K562 (cell line): ENCODE measurements around the gene PHC1. TPM values are rescaled to one million over a fixed set of nuclear protein-coding genes. Genes with fewer than 3 reads are reported as not detected.
A peak's percentile ranks its signal among the peaks of the same experiment; 100 is the strongest.

Experiments
- ATAC-seq: fragments of 200-7000 bp; cut with Tn5 transposase; 3 replicates; pipeline ENCODE4 v1.9.1; 2020; ENCODE audit warnings: moderate library complexity
- BruUV-seq: library from RNA; stranded (reverse); fragments of 400-500 nt; replicated peaks from 2 replicates; lab custom pipeline; 2021; lab: Mats Ljungman, UMichigan
- CTCF ChIA-PET: fragments of 300-600 bp; formaldehyde crosslinking; extraction: SDS; loops from one replicate; lab custom pipeline; 2021; ENCODE audit warnings: low intra/inter-chr PET ratio; lab: Yijun Ruan, JAX
- POLR2A ChIA-PET: fragments of 300-600, 350-650 bp; sonication (Branson Sonifier 250); formaldehyde crosslinking; extraction: SDS; loops from one replicate; lab custom pipeline; 2021; ENCODE audit warnings: antibody characterized with exemption, inconsistent platforms; lab: Yijun Ruan, JAX
- DNase-seq, 4 experiments: peaks; one replicate each; pipeline versions ENCODE4 v3.0.0 to v3.0.0-alpha.2; 2011 to 2018; ENCODE audit warnings: low spot score in 3 of 4, mixed read lengths in 3 of 4; ENCODE audit errors: extremely low read depth in 1 of 4
- FAIRE-seq: peaks from 2 replicates; lab custom pipeline; 2011; peaks lifted over from hg19 to GRCh38; lab: Jason Lieb, UNC
- H2AFZ ChIP-seq: 2 replicates; pipeline ENCODE4 v1.6.0; 2011; ENCODE audit warnings: low read depth, low read length, control low read depth, inconsistent platforms
- H3K27ac ChIP-seq: fragments of 200-600 bp; 3 replicates; pipeline ENCODE4 v1.8.0; 2011; ENCODE audit warnings: low read depth, mild to moderate bottlenecking, control low read depth, inconsistent platforms, low read length, moderate library complexity, mixed read lengths; ENCODE audit errors: extremely low read depth
- H3K27me3 ChIP-seq, 2 experiments: fragments of 300-600 bp in 1 of 2; 2 replicates in 1 of 2; 3 replicates in 1 of 2; pipeline versions ENCODE4 v1.6.0 to v1.8.0; 2011; ENCODE audit warnings: inconsistent platforms in 2 of 2, low read length in 2 of 2, mild to moderate bottlenecking in 1 of 2, mixed read lengths in 1 of 2, moderate library complexity in 1 of 2; ENCODE audit not compliant: control insufficient read depth in 2 of 2, insufficient read depth in 2 of 2
- H3K36me3 ChIP-seq: fragments of 300-600 bp; 3 replicates; pipeline ENCODE4 v1.8.0; 2011; ENCODE audit warnings: mild to moderate bottlenecking, low read length, inconsistent platforms; ENCODE audit not compliant: control insufficient read depth, insufficient read depth
- H3K4me1 ChIP-seq, 2 experiments: fragments of 200-600 bp in 1 of 2; replicated peaks in 1 of 2; 2 replicates in 1 of 2; 3 replicates in 1 of 2; pipeline versions ENCODE4 v1.5.1 to v1.8.0; 2011; ENCODE audit warnings: inconsistent platforms in 2 of 2, low read length in 2 of 2, mild to moderate bottlenecking in 1 of 2, mixed read lengths in 1 of 2, moderate library complexity in 1 of 2; ENCODE audit not compliant: control insufficient read depth in 2 of 2, insufficient read depth in 2 of 2
- H3K4me2 ChIP-seq: 2 replicates; pipeline ENCODE4 v1.6.1; 2011; ENCODE audit warnings: low read length, control low read depth, inconsistent platforms, mixed read lengths; ENCODE audit not compliant: insufficient read depth
- H3K4me3 ChIP-seq: fragments of 200-600 bp; sonication (generic), shearing (Covaris generic); 2 replicates; pipeline ENCODE4 v1.5.1; 2016; ENCODE audit warnings: control low read depth, inconsistent platforms
- H3K79me2 ChIP-seq: fragments of 200-600 bp; 3 replicates; pipeline ENCODE4 v1.8.0; 2011; ENCODE audit warnings: low read length, inconsistent platforms; ENCODE audit not compliant: control insufficient read depth, insufficient read depth
- H3K9ac ChIP-seq, 2 experiments: 2 replicates each; pipeline versions ENCODE4 v1.6.0 to v1.6.1; 2011; ENCODE audit warnings: low read depth in 2 of 2, low read length in 2 of 2, control low read depth in 1 of 2, inconsistent platforms in 1 of 2, mild to moderate bottlenecking in 1 of 2, mixed read lengths in 1 of 2; ENCODE audit not compliant: insufficient read depth in 1 of 2
- H3K9me1 ChIP-seq: one replicate; pipeline ENCODE4 v1.6.0; 2011; ENCODE audit warnings: inconsistent platforms, mild to moderate bottlenecking, low read length, moderate library complexity; ENCODE audit not compliant: control insufficient read depth, insufficient read depth
- H3K9me3 ChIP-seq: replicated peaks from 2 replicates; pipeline ENCODE4 v1.5.1; 2011; ENCODE audit warnings: low read depth, low read length, inconsistent platforms; ENCODE audit not compliant: control insufficient read depth, insufficient read depth
- H4K20me1 ChIP-seq: replicated peaks from 2 replicates; pipeline ENCODE4 v1.6.1; 2011; ENCODE audit warnings: low read length, inconsistent platforms, mixed read lengths; ENCODE audit not compliant: control insufficient read depth, insufficient read depth
- BDP1 ChIP-seq: IDR thresholded peaks from 3 replicates; pipeline ENCODE4 v1.6.1; 2011; ENCODE audit not compliant: insufficient read length, insufficient read depth
- CBX3 ChIP-seq, 2 experiments: IDR thresholded peaks; 1 replicate in 1 of 2; 2 replicates in 1 of 2; pipeline ENCODE4 v1.6.1; 2012; ENCODE audit warnings: inconsistent platforms in 2 of 2, low read length in 2 of 2, borderline replicate concordance in 1 of 2, control low read depth in 1 of 2
- CHD2 ChIP-seq: IDR thresholded peaks from 2 replicates; pipeline ENCODE4 v1.6.1; 2011; ENCODE audit warnings: low read depth, low read length
- GTF2A2 ChIP-seq: IDR thresholded peaks from 2 replicates; pipeline ENCODE4 v1.6.1; 2016; ENCODE audit warnings: mild to moderate bottlenecking, missing genetic modification characterization, missing compliant biosample characterization
- GTF2E2 ChIP-seq: fragments of 200-800 bp; sonication (Bioruptor generic); IDR thresholded peaks from 2 replicates; pipeline ENCODE4 v1.6.1; 2016; ENCODE audit warnings: missing genetic modification characterization, missing compliant biosample characterization
- MTA1 ChIP-seq: fragments of 450-650 bp; IDR thresholded peaks from 2 replicates; pipeline ENCODE4 v1.6.1; 2017; ENCODE audit warnings: borderline replicate concordance
- PRPF4 ChIP-seq: fragments of 200-400 bp; formaldehyde crosslinking; IDR thresholded peaks from one replicate; pipeline ENCODE4 v1.6.1; 2017; ENCODE audit warnings: low read length, low read depth, mild to moderate bottlenecking; ENCODE audit not compliant: insufficient read depth, poor library complexity, severe bottlenecking
- SMARCA4 ChIP-seq: fragments of 450-650 bp; IDR thresholded peaks from 2 replicates; pipeline ENCODE4 v1.6.1; 2016
- SREBF1 ChIP-seq: fragments of 150-350 bp; IDR thresholded peaks from 2 replicates; pipeline ENCODE4 v1.6.1; 2014; ENCODE audit warnings: antibody characterized with exemption, low read depth, low read length, borderline replicate concordance
- TBL1XR1 ChIP-seq, 2 experiments: IDR thresholded peaks; 2 replicates each; pipeline ENCODE4 v1.6.1; 2012; ENCODE audit warnings: improper control_type of control experiment in 2 of 2, low read length in 2 of 2, mild to moderate bottlenecking in 1 of 2
- ZNF311 ChIP-seq: fragments of 250-450 bp; sonication (Bioruptor Pico); IDR thresholded peaks from 2 replicates; pipeline ENCODE4 v1.4.0; 2020; ENCODE audit warnings: mild to moderate bottlenecking, moderate library complexity
- ZNF41 ChIP-seq: fragments of 250-450 bp; sonication (Bioruptor Pico); conservative IDR thresholded peaks from 2 replicates; pipeline ENCODE4 v1.4.0; 2020; ENCODE audit warnings: mild to moderate bottlenecking
- WGBS: fragments of 100-300 bp; shearing (Covaris generic); methylation state at CpG from one replicate; pipeline ENCODE4 v1.1.6; 2016; ENCODE audit warnings: low coverage, mixed read lengths; ENCODE audit not compliant: insufficient coverage; ENCODE audit errors: missing lambda C conversion rate; 5-methylcytosine and 5-hydroxymethylcytosine counted together
- in situ Hi-C: fragments of 300-500 bp; cut with MboI; formaldehyde crosslinking; loops from 4 replicates; pipeline ENCODE4 v1.15.0; 2018; ENCODE audit warnings: inconsistent platforms, mixed read lengths
- intact Hi-C: fragments of 100-400 bp; cut with micrococcal nuclease; formaldehyde crosslinking; loops from 2 replicates; pipeline ENCODE4 v1.14.2; 2022
- polyA plus RNA-seq, 8 experiments: library from polyadenylated mRNA; depleted of rRNA in 4 of 8; stranded (reverse) in 5 of 8; unstranded in 3 of 8; fragments of >200 nt; fragmentation: Nextera tagmentation in 2 of 8; fragmentation: Illumina TruSeq in 1 of 8; extraction: Ambion mirVana in 2 of 8; extraction: Trizol in 1 of 8; gene quantifications; 2 replicates each; pipeline versions ENCODE4 v1.2.1 to v1.2.3, GENCODE V29; 2011 to 2014; ENCODE audit warnings: inconsistent platforms in 1 of 8, missing spikeins in 1 of 8
- total RNA-seq, 7 experiments: library from RNA; depleted of rRNA in 6 of 7; stranded (reverse); fragments of >200 nt in 6 of 7; fragmentation: Illumina TruSeq in 2 of 7; extraction: Trizol in 2 of 7; gene quantifications; 2 replicates each; pipeline versions ENCODE4 v1.2.1 to v1.2.3, GENCODE V29; 2011 to 2021; ENCODE audit warnings: low replicate concordance in 1 of 7
- TF ChIP-seq, protein P1 (sequence below): fragments of 200-800 bp; sonication (Bioruptor generic); IDR thresholded peaks from 2 replicates; pipeline ENCODE4 v1.6.1; 2017; ENCODE audit warnings: missing genetic modification characterization, missing compliant biosample characterization

Gene PHC1
- total and polyA plus RNA-seq, 9 of the 15 experiments (the other 6 are each of a cell fraction or from before 2014, with no cell fraction given): 1.9 to 13.7 (median 6.9) TPM

DNA sequence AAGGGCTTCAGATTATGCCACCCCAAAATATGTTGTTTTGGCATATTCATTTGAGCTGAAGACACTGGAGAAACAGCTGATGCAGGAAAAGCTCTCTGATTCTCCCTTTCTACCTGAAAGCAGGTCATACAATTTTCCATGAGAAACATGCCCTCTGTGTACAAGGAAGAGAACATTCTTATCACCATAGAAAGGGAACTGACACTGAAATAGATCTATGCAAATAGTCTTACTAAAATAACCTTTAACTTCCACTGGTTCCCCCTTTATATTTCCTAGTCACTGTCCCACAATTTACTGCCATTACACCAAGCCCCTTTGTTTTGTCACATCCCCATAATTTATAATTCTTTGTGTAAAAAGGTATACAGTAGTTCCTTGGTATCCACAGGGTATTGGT, 9.6 kb upstream of the PHC1 start (continued):
- no peak for TF ChIP-seq BDP1
- no peak for TF ChIP-seq ZNF41

DNA sequence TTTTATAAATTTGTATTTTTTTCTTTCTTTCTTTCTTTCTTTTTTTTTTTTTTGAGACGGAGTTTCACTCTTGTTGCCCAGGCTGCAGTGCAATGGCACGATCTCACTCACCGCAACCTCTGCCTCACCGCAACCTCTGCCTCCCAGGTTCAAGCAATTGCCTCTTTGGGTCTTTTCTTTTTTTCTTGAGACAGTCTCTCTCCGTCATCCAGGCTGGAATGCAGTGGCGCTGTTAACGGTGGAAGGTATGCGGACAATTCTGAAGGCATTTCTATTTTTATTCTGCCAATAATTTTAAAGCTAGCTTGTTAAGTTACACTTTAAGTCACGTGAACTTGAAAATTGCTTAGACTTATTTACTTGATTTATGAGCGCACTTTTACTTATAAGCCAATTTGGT, 8.8 kb upstream of the PHC1 start:
- TF ChIP-seq MTA1 (no peak), CHD2 (no peak), PRPF4 (no peak), SMARCA4 (no peak), GTF2A2 (no peak), TBL1XR1 (IDR thresholded peaks at IDR 0.05; ENCODE audit: low read length in 2 of 2) (no peak), ZNF311 (CRISPR knock-in tag) (no peak), GTF2E2 (tag) (no peak), SREBF1 (no peak), CBX3 (IDR thresholded peaks at IDR 0.05; ENCODE audit: borderline replicate concordance in 1 of 2, low read length in 2 of 2) (no peak)
- TF ChIP-seq, protein P1, sequence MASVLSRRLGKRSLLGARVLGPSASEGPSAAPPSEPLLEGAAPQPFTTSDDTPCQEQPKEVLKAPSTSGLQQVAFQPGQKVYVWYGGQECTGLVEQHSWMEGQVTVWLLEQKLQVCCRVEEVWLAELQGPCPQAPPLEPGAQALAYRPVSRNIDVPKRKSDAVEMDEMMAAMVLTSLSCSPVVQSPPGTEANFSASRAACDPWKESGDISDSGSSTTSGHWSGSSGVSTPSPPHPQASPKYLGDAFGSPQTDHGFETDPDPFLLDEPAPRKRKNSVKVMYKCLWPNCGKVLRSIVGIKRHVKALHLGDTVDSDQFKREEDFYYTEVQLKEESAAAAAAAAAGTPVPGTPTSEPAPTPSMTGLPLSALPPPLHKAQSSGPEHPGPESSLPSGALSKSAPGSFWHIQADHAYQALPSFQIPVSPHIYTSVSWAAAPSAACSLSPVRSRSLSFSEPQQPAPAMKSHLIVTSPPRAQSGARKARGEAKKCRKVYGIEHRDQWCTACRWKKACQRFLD (CRISPR knock-in tag): no peak
- DNase-seq (no peak), ATAC-seq (no peak), FAIRE-seq (no peak)
- H3K9ac ChIP-seq: no peak overlapping the region
- no peak overlapping the region for H3K4me2 ChIP-seq
- in situ Hi-C loops: no loop called here
- no peak overlapping the region for H3K4me3 ChIP-seq
- H3K79me2 ChIP-seq: no peaks in the 10 kb centered on the region
- no peaks in the 10 kb centered on the region for H3K9me3 ChIP-seq
- intact Hi-C loops: no loop called here
- H3K36me3 ChIP-seq: no peaks in the 10 kb centered on the region
- ChIA-PET CTCF (no interaction called here), POLR2A (no interaction called here)
- no peaks in the 10 kb centered on the region for H3K9me1 ChIP-seq
- no peak overlapping the region for H3K27ac ChIP-seq
- H3K4me1 ChIP-seq: no peaks in the 10 kb centered on the region; a peak in 1 of 5 replicates
- 58% methylated on average over 6 of the region's 10 CpGs for WGBS
- 0 out of 2 replicates have a peak overlapping the region, but pooled peaks have one; percentile 32 for H2AFZ ChIP-seq
- no TSS peak for BruUV-seq
- no peaks in the 10 kb centered on the region for H3K27me3 ChIP-seq
- no peaks in the 10 kb centered on the region for H4K20me1 ChIP-seq
